Neural progenitor cell (in vitro differentiated cells): ENCODE data around the gene FASTKD3.

Experiments
- CTCF ChIP-seq: fragments of 200-600 bp; sonication (generic); IDR thresholded peaks from 2 replicates; pipeline ENCODE4 v1.5.1; 2017; ENCODE audit warnings: antibody characterized with exemption, mild to moderate bottlenecking
- EZH2 ChIP-seq: fragments of 200-600 bp; sonication (generic); IDR thresholded peaks from 2 replicates; pipeline ENCODE4 v1.6.1; 2017; ENCODE audit warnings: antibody characterized with exemption, mild to moderate bottlenecking, moderate library complexity

GRCh38 chr5:7881816-7882215 lies 13.0 kb upstream of the FASTKD3 start:
- TF ChIP-seq CTCF (no peak), EZH2 (no peak)
